HPDE6-E6E7 (cell line): ENCODE data around the gene SLC45A3.
"Not testable (repeated sequence)": the region's sequence is repeated elsewhere in the genome, so short reads cannot be mapped to it uniquely, and the experiment has no call there.

Experiments used
- DNase-seq: peaks from one replicate; pipeline ENCODE4 v3.0.0; 2011; ENCODE audit warnings: missing footprints; ENCODE audit errors: extremely low spot score

The SLC45A3 gene

DNA sequence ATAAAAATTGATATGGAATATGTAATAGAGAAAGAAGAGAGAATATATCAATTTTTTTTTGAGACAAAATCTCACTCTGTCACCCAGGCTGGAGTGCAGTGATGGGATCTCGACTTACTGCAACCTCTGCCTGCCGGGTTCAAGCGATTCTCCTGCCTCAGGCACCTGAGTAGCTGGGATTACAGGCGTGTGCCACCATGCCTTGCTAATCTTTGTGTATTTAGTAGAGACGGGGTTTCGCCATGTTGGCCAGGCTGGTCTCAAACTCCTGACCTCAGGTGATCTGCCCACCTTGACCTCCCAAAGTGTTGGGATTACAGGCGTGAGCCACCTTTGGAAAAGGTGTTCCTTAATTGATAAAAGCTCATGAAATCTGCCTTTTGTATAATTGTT lies 44.2 kb downstream of the SLC45A3 start:
- DNase-seq: not testable (repeated sequence)

DNA sequence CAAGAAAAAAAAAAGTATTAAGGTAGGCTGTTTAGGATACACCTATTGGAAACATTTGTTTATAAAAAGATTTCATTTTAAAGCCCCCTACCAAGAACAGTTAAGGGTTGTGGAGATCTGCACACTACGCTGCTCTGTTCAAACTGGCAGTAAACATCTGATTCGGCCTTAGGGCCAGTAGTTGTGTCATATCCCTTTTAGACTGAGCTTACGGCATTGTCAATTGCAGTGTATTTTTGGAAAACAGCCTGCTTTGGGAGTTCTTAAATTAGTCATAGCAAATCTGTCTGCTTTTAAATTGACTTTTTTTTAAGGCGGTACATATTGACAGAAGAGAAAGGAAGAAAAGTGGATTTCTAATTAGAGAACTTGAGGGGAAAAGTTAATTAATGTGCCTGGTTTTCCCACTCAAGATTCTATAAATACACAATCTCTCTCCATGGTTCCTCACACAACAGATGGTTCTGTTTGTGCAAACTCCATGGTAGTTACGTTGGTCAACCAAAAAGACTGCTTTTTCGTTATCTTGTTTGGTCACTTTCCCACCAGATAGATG lies 46.8 kb downstream of the SLC45A3 start:
- DNase-seq: no peak

DNA sequence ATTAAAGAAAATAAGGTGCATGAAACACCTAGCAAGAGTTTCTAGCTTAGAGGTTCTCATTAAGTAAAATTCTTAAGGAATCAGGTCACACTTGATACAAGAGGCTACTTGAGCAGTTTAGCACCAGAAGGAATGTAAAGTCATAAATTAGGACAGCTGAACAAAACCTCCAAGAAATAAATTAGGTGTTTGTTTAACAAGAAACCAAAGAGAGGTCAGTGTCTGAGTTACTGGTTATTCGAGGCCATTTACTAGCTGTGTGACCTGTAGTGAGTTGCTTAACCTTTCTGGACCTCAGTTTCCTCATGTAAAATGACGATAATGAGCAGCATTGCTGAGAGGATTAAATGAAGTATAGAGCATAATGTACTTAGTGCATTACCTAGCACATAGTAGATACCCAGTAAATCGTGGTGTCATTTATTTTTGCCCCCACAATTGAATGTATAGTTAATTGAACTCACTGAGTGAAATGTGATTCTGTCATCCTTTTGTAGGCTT lies 47.6 kb downstream of the SLC45A3 start:
- no peak for DNase-seq

- DNase-seq: peak; percentile 90
Observed at GRCh38 chr1:205631768-205632668, 48.3 kb downstream of the SLC45A3 start, which contains the start of gene ELK4. Gene ELK4, minus strand, starts transcription at chr1:205632011. Its CDS starts 8,129 bp downstream, at chr1:205623882.

- peak; percentile 54 for DNase-seq
Observed at GRCh38 chr1:205631010-205631767, 49.1 kb downstream of the SLC45A3 start.

GRCh38 chr1:205630651-205631009 lies 49.7 kb downstream of the SLC45A3 start:
- no peak for DNase-seq

DNA sequence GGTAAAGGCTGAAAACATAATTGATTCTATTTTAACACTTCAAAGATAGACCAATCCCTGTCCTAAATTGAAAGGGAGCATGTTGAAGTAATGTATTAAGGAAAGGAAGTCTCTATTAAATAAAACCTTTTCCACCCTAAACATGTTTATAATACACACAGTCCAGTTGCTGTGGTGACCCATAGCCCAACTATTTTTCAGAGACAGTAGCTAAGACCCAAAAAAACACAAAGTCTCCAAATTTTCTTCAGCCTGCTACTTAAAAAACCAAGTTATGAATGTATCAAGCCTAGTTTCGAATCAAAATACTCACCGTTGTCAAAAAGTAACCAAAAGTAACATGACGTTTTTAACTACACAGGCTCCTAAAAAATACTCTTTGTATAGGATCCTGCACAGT lies 50.1 kb downstream of the SLC45A3 start:
- no peak for DNase-seq

- DNase-seq: no peak
Observed at GRCh38 chr1:205629751-205630150, 50.6 kb downstream of the SLC45A3 start.

GRCh38 chr1:205627956-205628355 lies 52.4 kb downstream of the SLC45A3 start:
- DNase-seq: no peak

GRCh38 chr1:205626216-205626615 lies 54.1 kb downstream of the SLC45A3 start:
- no peak for DNase-seq

- no peak for DNase-seq
Observed at GRCh38 chr1:205623646-205624045, 56.7 kb downstream of the SLC45A3 start.

GRCh38 chr1:205620269-205620668 lies 60.0 kb downstream of the SLC45A3 start:
- DNase-seq: no peak

DNA sequence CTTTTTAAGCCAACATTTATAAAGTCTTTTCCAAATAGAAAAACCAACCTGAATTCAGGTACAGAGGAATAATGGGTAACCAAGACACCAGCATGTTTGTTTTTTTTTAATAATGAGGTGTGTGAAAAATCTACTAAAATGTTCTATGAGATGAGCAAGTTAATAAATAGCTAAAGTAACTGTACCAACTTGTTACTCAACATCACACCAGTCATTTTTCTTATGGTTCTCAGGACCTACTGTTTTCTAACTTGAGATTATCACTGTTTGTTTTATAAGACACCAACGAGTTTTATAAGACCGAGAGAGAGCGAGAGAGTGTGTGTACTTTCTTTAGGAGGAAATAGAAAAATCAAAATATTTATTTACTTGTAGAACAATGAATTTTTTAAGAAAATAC lies 60.9 kb downstream of the SLC45A3 start:
- DNase-seq: no peak

GRCh38 chr1:205616563-205617293 lies 63.6 kb downstream of the SLC45A3 start:
- DNase-seq: peak; percentile 48

- no peak for DNase-seq
Observed at GRCh38 chr1:205615789-205616188, 64.5 kb downstream of the SLC45A3 start.

DNA sequence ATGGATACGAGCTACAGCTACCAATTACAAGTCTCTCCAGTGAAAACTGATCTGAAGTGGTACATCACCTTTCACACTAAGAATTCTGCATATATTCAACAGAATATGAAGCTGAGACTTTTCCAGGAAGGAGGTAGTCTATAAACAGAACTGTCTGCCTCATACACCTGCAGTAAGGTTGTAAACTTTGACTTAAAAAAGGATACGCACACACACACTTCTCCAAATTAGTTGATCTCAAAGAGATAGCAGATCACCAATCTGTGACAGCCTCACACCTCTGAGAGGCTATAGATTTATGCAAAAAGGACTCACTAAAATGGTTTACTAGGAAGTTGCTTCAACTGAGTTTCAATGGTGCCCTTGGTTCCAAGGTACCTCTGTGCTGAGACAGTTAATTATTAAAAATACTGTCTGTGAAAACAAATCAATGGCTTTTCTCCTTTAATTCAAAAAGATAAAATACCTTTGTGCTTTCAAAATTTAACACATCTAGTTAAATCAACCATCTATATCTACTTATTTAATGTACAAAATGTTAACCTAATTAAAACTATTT lies 66.4 kb downstream of the SLC45A3 start:
- no peak for DNase-seq

DNA sequence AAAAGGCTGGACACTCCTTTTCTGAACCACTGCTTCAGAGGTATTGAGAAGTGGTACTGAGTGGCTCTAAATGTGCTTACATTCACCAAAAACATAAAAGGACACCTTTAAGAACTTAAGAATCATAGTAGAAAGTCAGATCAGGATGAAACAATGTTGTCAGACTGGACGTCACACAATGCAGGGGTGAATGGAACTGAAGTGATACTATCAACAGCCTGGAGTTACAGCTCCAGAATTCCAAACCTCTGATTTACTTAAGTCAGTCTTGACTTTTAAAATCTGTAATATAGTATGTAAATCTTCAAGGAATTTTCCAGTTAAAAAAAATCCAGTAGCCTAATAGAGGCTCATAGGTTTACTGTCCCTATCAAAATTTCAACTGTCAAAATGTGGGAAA lies 67.8 kb downstream of the SLC45A3 start:
- no peak for DNase-seq

GRCh38 chr1:205612104-205612503 lies 68.2 kb downstream of the SLC45A3 start:
- DNase-seq: no peak

- DNase-seq: no peak
Observed at GRCh38 chr1:205610901-205611466, 69.3 kb downstream of the SLC45A3 start.

GRCh38 chr1:205610036-205610435 lies 70.3 kb downstream of the SLC45A3 start:
- no peak for DNase-seq
